Measurements from ENCODE around the gene NID2. TPM values are rescaled to one million over a fixed set of nuclear protein-coding genes. Genes with fewer than 3 reads are reported as not detected.

The NID2 gene
- total and polyA plus RNA-seq, 2 of the 4 experiments (the other 2 are of a cell fraction): 101 to 303 TPM

DNA sequence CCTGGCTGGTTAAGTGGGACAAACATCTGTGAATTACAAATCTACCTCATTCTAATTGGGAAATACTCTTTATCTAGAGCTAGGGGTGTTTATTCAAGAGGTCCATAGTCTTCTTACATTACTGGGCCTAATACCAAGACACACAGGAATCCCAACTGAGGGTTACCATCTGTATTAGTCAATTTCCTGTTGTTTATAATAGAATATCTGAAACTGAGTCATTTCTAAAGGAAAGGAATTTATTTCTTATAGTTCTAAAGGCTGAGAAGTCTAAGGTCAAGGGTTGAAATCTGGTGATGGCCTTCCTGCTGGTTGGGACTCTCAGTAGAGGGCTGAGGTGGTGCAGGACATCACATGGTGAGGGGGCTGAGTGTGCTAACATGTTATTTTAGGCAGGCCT, 43.5 kb downstream of the NID2 start:
- POLR2A ChIA-PET (ENCODE audit: unreplicated experiment): interaction anchor here (0.6 kb wide), 1 partner anchor 105 kb away, joined by 5 read pairs; no protein-coding TSS in a partner anchor
- no peak overlapping the region for H3K4me2 ChIP-seq (ENCODE audit: low read depth, low read length)

More for the DNA sequence above, 43.5 kb downstream of the NID2 start:
- BruUV-seq (replicated peaks): no TSS peak
- H2BK5ac ChIP-seq (ENCODE audit: low read depth, low read length, poor library complexity, severe bottlenecking): peak overlapping the region; percentile 91
- no peak overlapping the region for H2AFZ ChIP-seq (replicated peaks; ENCODE audit: low read length, poor library complexity)
- peaks cover 6% of the 10 kb centered on the region; the same call in 1 of the 2 replicates for H4K20me1 ChIP-seq (ENCODE audit: insufficient read depth, low read length)
- peaks cover 49% of the 10 kb centered on the region for H3K36me3 ChIP-seq (ENCODE audit: control insufficient read depth, insufficient read depth, low read length)
- peak overlapping the region; percentile 60 to 76; a peak in 3 of 4 replicates for H4K8ac ChIP-seq (ENCODE audit: low read depth in 2 of 2, low read length in 2 of 2)
- peak overlapping the region; percentile 95 for H3K4ac ChIP-seq (ENCODE audit: low read depth, low read length)
- peak overlapping the region; percentile 20 for H2AK9ac ChIP-seq (replicated peaks; ENCODE audit: low read depth, low read length, poor library complexity)
- in situ Hi-C loops (cut with MboI; ENCODE audit: low sequenced_read_pairs) (no loop called here), intact Hi-C loops (cut with micrococcal nuclease) (no loop called here), dilution Hi-C loops (cut with HindIII; ENCODE audit: low sequenced_read_pairs, unreplicated experiment) (no loop called here)
- peak overlapping the region; percentile 97 for H3K27ac ChIP-seq (ENCODE audit: insufficient read depth, low read length)
- peak overlapping the region; percentile 75; the same call in 1 of the 3 replicates for H2BK15ac ChIP-seq (ENCODE audit: low read depth, low read length)
- peak overlapping the region; percentile 96 for H2BK120ac ChIP-seq (ENCODE audit: low read depth, low read length)
- H3K4me3 ChIP-seq (ENCODE audit: insufficient read depth, low read depth, low read length): no peak overlapping the region
- peak overlapping the region; percentile 97 for H2BK20ac ChIP-seq (ENCODE audit: low read depth, low read length)
- peaks cover 33 to 62% of the 10 kb centered on the region in 2 experiments for H3K79me1 ChIP-seq (ENCODE audit: low read depth in 1 of 2, low read length in 2 of 2)
- H2AK5ac ChIP-seq (ENCODE audit: low read depth, low read length): peak overlapping the region; percentile 45
- H3K4me1 ChIP-seq (ENCODE audit: control insufficient read depth, insufficient read depth, low read length): peaks cover 35% of the 10 kb centered on the region
- peaks cover 39% of the 10 kb centered on the region for H3K9me1 ChIP-seq (ENCODE audit: insufficient read depth, low read length)
- ATAC-seq (ENCODE audit: low read depth): peak; percentile 74
- peak overlapping the region; percentile 8; the same call in 1 of the 2 replicates for H4K5ac ChIP-seq (ENCODE audit: low read depth, low read length)
- TF ChIP-seq, protein P1, sequence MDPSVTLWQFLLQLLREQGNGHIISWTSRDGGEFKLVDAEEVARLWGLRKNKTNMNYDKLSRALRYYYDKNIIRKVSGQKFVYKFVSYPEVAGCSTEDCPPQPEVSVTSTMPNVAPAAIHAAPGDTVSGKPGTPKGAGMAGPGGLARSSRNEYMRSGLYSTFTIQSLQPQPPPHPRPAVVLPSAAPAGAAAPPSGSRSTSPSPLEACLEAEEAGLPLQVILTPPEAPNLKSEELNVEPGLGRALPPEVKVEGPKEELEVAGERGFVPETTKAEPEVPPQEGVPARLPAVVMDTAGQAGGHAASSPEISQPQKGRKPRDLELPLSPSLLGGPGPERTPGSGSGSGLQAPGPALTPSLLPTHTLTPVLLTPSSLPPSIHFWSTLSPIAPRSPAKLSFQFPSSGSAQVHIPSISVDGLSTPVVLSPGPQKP (IDR thresholded peaks at IDR 0.05; ENCODE audit: borderline replicate concordance, low read depth, low read length): no peak
- TF ChIP-seq FOS (IDR thresholded peaks at IDR 0.05; ENCODE audit: low read depth, low read length) (peak; percentile 79), CEBPB (IDR thresholded peaks at IDR 0.05; ENCODE audit: low read depth, low read length) (peak; percentile 92), BHLHE40 (IDR thresholded peaks at IDR 0.05; ENCODE audit: low read depth, low read length) (peak; percentile 37; the same call in 1 of the 2 replicates), NFE2L2 (IDR thresholded peaks at IDR 0.05; ENCODE audit: low read depth, low read length) (no peak), SMC3 (IDR thresholded peaks at IDR 0.05; ENCODE audit: low read depth, low read length) (0 out of 2 replicates have a peak, but pooled peaks have one; percentile 4)
- TF ChIP-seq, protein P2, sequence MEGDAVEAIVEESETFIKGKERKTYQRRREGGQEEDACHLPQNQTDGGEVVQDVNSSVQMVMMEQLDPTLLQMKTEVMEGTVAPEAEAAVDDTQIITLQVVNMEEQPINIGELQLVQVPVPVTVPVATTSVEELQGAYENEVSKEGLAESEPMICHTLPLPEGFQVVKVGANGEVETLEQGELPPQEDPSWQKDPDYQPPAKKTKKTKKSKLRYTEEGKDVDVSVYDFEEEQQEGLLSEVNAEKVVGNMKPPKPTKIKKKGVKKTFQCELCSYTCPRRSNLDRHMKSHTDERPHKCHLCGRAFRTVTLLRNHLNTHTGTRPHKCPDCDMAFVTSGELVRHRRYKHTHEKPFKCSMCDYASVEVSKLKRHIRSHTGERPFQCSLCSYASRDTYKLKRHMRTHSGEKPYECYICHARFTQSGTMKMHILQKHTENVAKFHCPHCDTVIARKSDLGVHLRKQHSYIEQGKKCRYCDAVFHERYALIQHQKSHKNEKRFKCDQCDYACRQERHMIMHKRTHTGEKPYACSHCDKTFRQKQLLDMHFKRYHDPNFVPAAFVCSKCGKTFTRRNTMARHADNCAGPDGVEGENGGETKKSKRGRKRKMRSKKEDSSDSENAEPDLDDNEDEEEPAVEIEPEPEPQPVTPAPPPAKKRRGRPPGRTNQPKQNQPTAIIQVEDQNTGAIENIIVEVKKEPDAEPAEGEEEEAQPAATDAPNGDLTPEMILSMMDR (conservative IDR thresholded peaks at IDR 0.05; ENCODE audit: low read depth, low read length): no peak
- no peaks in the 10 kb centered on the region for H3K27me3 ChIP-seq (ENCODE audit: control insufficient read depth, insufficient read depth, low read length)
- H3K56ac ChIP-seq (ENCODE audit: extremely low read depth, insufficient read depth, low read length): peak overlapping the region; percentile 33; the same call in 1 of the 2 replicates
- H3K14ac ChIP-seq (replicated peaks; ENCODE audit: low read depth, low read length): peak overlapping the region; percentile 71
- peak overlapping the region; percentile 86; the same call in 1 of the 2 replicates for H3K23ac ChIP-seq (ENCODE audit: low read depth, low read length)
- H4K91ac ChIP-seq (ENCODE audit: insufficient read depth, low read depth, low read length): peak overlapping the region; percentile 91
- no peak overlapping the region for H3K9ac ChIP-seq (ENCODE audit: low read depth, low read length)
- H3K18ac ChIP-seq (ENCODE audit: low read depth, low read length): peak overlapping the region; percentile 84
- CTCF ChIA-PET: interaction anchor here (0.6 to 0.7 kb wide), 2 partner anchors 44 to 655 kb away, joined by 3 read pairs; partner anchors contain the start of gene NID2
- peak; percentile 98 for DNase-seq
- H3K9me3 ChIP-seq (ENCODE audit: control insufficient read depth, insufficient read depth, low read length): no peaks in the 10 kb centered on the region
